HG02678 (cell line): Measurements from ENCODE around the gene WDR70.
"Not testable (repeated sequence)": the region's sequence is repeated elsewhere in the genome, so short reads cannot be mapped to it uniquely, and the experiment has no call there.

Experiments
- ATAC-seq: cut with Tn5 transposase; IDR thresholded peaks from one replicate; pipeline ENCODE4 v1.9.1; 2021; ENCODE audit warnings: mild to moderate bottlenecking, moderate library complexity; ENCODE audit not compliant: unreplicated experiment

WDR70 gene

GRCh38 chr5:37453252-37453651, 74.1 kb downstream of the WDR70 start:
- not testable (repeated sequence) for ATAC-seq

GRCh38 chr5:37454402-37455055, 75.4 kb downstream of the WDR70 start:
- ATAC-seq = not testable (repeated sequence)

- not testable (repeated sequence) for ATAC-seq
Observed at GRCh38 chr5:37463191-37464051, 84.3 kb downstream of the WDR70 start.

GRCh38 chr5:37464581-37464980, 85.5 kb downstream of the WDR70 start:
- not testable (repeated sequence) for ATAC-seq

- not testable (repeated sequence) for ATAC-seq
Observed at GRCh38 chr5:37469383-37469782, 90.3 kb downstream of the WDR70 start.

DNA sequence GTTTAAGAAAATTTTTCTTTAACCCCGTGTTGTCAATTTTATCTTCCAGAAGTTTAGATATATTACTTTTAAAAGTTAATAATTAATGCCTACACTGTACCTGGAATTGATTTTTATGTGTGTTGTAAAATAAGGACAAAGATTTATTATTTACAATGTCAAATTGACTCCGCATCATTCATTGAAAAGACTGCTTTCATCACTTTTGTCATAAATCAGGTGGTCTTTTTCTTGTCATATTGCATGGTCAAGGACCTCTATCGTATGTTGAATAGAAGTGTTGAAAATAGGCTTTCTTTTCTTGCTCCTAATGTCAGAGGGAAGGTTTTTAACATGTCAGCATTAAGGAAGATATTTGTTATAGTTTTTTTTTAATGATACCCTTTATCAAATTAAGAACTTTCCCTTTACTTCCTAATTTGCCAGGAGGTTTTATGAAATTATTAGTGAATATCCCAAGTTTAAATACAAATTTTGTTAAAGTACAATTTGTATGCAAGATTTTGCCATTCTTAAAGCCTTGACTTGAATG, 92.6 kb downstream of the WDR70 start:
- ATAC-seq = no peak

- ATAC-seq = no peak
Observed at GRCh38 chr5:37477426-37477825, 98.3 kb downstream of the WDR70 start.

DNA sequence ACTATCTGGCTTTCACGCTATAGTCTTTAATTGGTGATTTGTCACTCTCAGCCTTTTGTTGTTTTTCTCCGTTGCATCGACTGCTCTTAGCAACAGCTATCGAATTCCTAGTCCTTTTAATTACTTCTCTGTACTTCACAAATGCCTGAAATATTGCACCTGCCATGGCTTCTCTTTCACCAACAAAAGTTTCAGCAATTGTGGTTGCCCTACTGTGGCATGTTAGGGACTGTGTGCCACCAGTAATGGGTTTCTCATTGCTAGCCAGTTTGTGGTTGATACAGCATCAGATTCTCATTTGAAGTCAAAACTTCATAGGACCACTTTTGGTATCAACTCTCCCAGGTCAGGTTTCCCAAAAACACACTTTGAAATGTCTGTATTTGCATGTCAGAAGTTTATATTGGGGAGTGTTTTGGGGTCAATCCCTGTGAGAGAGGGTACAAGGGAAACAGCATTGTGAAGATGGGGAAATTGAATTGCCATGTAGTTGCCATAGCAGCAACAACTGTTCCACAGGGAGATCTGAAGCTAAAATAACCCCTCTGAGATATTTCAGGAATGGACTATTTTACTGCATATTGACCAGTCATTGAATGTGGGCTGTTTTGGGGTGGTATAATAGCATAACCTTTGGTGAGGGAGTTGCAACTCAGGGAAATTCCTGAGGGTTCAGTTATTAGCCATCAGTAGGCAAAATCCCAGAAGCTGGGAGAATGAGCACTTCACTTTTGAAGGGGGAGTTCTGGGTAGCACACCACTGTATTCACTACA, 99.2 kb downstream of the WDR70 start:
- no peak for ATAC-seq

- ATAC-seq = not testable (repeated sequence)
Observed at GRCh38 chr5:37481395-37481794, 102.3 kb downstream of the WDR70 start.

GRCh38 chr5:37490120-37490810, 111.1 kb downstream of the WDR70 start:
- no peak for ATAC-seq

DNA sequence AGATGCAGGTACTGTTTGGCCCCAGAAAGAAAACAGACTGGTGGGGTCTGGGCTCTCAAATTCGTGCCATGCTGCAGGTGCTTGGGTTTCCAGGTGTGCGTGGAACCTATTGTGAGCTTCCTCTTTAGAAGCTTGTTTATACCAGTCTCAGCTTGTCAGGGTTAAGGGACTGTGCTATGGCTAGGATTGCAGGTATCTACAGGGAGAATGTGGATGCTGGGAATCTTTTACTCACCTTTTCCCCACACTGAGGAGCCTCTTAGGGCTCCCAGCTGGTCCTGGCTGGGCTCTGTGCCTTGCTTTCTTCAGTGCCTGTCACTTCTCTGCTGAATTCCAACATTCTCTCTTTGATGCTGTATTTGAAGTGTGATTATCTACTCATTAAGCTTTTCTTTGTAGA, 111.8 kb downstream of the WDR70 start:
- no peak for ATAC-seq

GRCh38 chr5:37492778-37493555, 113.8 kb downstream of the WDR70 start:
- ATAC-seq = no peak

- no peak for ATAC-seq
Observed at GRCh38 chr5:37494756-37495155, 115.6 kb downstream of the WDR70 start.

- no peak for ATAC-seq
Observed at GRCh38 chr5:37495210-37495609, 116.1 kb downstream of the WDR70 start.

- ATAC-seq = no peak
Observed at GRCh38 chr5:37495668-37496347, 116.7 kb downstream of the WDR70 start.

- no peak for ATAC-seq
Observed at GRCh38 chr5:37496902-37497445, 117.9 kb downstream of the WDR70 start.

DNA sequence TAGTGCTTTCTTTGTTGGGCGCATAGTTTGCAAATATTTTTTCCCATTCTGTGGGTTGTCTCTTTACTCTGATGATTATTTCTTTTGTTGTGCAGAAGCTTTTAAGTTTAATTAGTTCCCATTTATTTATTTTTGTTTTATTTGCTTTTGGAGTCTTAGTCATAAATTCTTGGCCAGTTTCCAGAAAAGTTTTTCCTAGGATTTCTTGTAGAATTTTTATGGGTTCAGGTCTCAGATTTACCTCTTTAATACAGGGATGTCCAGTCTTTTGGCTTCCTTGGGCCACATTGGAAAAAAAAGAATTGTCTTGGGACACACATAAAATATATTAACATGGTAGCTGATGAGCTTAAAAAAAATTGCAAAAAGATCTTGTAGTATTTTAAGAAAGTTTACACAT, 122.0 kb downstream of the WDR70 start:
- ATAC-seq = no peak

DNA sequence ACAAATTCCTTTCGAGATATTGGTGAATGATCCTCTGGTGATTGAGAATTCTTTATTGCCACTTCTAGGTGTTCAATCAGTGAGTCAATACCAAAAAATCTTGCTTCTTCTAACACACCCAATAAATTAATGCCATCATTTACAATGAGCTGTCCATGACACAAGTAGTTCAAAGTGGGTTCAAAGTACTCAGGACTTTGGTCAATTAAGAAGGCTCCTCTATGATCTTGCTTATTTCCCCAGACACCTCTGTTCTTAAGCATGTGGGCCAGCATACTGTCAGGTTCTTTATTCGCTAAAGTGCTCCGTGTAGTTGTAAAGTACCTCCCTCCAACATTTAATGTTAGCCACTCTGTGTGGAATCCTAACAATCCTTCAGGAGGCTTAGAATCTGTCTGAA, 127.1 kb downstream of the WDR70 start:
- ATAC-seq = no peak

GRCh38 chr5:37506722-37507121, 127.6 kb downstream of the WDR70 start:
- no peak for ATAC-seq
